GM12875 (cell line): ENCODE results near the gene S100A2.

Experiments used
- H3K4me3 ChIP-seq: one replicate; pipeline ENCODE4 v1.5.1; 2011; ENCODE audit warnings: low read depth, low read length, control low read depth
- CTCF ChIP-seq: IDR thresholded peaks from 2 replicates; pipeline ENCODE4 v1.5.1; 2011; ENCODE audit warnings: low read depth, mild to moderate bottlenecking, control low read depth, inconsistent platforms, low read length, moderate library complexity, borderline replicate concordance; ENCODE audit not compliant: insufficient read depth

The S100A2 gene

GRCh38 chr1:153549741-153550397, 15.8 kb downstream of the S100A2 start:
- no peak for TF ChIP-seq CTCF

GRCh38 chr1:153548722-153549688, 16.6 kb downstream of the S100A2 start, which contains the start of gene S100A3:
S100A3 (minus strand) TSS chr1:153549258; CDS start chr1:153548485, 773 bp downstream.
- TF ChIP-seq CTCF: no peak
- no peak within 1 kb of the TSS for H3K4me3 ChIP-seq

More at GRCh38 chr1:153549741-153550397, 15.8 kb downstream of the S100A2 start:
- no peak overlapping the region for H3K4me3 ChIP-seq

- TF ChIP-seq CTCF: no peak
- H3K4me3 ChIP-seq: no peak overlapping the region
Observed at GRCh38 chr1:153547560-153548551, 17.8 kb downstream of the S100A2 start.

- no peak for TF ChIP-seq CTCF
- no peak overlapping the region for H3K4me3 ChIP-seq
Observed at GRCh38 chr1:153546796-153547559, 18.7 kb downstream of the S100A2 start.

GRCh38 chr1:153546371-153546770, 19.3 kb downstream of the S100A2 start:
- no peak for TF ChIP-seq CTCF
- no peak overlapping the region for H3K4me3 ChIP-seq
